NCI-H1105 treated with DMSO at 0.1 percent for 48 hours (cell line): ENCODE data around the gene SIRT3.
"Not testable (repeated sequence)": the region's sequence is repeated elsewhere in the genome, so short reads cannot be mapped to it uniquely, and the experiment has no call there.

ENCODE experiments used
- DNase-seq: peaks from one replicate; lab custom pipeline; 2025; lab: John Stamatoyannopoulos, UW

Gene SIRT3

DNA sequence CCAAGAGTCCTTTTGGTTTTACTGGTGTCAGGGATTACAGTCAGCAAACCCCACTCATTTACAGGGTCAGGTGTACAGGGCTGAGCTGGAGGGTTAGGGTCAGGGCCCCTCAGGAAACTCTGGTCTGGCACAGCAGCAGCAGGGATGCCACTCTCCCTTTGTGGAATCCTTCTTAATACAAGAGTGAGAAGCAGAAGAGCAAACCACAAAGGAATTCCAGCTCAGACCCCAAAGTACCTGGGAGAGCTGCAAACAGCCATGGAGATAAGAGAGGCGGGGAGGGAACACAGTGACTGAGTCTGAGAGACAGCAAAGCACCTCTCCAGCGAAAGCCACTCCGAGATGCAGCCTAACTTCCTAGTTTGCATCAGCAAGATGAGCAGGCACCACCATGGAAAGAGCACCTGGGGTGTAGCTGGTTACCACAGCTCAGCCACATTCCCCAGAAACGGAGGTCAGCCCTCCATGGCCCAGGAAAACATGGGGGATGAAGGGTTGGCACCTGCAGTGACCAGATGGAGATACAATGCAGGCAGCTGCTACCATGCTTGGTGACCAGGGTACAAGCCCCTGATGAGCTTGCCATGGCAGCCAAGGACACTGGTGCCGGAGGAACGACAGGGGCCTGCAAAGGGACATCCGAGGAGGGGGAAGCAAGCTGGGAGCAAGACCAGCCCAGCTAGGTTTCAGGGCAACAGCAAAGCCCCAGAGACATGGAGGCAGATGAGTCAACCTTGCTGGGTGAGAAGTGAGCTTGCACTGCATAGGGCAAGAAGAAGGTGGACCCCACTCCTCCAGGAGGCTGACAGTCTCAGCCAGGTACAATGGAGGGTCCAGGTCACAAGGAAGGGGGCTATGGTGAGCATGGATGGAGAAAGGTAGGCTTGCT lies 32.8 kb downstream of the SIRT3 start:
- no peak for DNase-seq

- no peak for DNase-seq
These were observed 33.7 kb downstream of the SIRT3 start for GRCh38 chr11:202490-202889.

DNA sequence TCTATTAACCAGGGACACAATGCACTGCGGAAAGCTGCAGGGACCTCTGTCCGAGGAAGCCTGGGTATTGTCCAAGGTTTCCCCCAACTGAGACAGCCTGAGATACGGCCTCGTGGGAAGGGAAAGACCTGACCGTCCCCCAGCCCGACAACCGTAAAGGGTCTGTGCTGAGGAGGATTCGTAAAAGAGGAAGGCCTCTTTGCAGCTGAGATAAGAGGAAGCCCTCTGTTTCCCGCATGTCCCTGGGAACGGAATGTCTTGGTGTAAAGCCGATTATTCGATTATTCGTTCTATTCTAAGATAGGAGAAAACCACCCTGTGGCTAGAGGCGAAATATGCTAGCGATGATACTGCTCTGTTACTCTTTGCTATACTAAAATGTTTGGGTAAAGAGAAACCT lies 34.2 kb downstream of the SIRT3 start:
- DNase-seq = no peak

DNA sequence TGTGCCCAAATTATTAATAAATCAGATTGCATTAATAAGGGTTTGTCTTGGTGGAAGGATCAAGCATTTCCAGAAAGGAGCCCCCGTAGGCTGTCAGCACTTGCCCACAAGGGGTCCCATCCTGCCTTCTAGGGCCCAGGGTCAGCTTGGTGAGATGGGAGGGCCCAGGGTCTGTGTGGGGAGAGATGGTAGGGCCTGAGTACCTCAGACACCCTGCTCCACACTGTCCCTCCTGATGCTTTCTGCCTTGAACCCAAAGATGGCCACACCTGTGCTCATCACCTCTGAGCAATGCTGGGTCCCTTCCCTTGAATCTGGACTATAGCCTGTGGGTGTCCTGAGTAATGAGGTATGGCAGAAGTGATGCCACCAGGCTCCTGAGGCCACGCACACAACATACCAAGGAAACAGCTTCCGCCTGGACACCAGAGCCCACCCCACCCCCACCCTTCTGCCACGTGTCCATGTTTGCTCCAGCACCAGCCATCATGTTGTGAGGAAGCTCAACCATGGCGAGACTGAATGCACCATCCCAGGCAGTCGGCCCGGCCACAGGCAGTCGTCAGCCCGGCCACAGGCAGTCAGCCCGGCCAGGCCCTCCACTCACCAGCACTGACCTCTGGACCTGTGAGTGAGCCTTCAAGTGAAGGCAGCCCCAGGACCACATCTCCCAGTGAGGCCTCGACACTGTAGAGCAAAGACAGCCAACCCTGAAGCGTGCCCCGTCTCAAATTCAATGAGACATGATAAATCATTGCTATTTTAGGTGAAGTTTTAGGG lies 35.7 kb downstream of the SIRT3 start:
- no peak for DNase-seq

- DNase-seq = no peak
These were observed 36.4 kb downstream of the SIRT3 start for GRCh38 chr11:199782-200181.

DNA sequence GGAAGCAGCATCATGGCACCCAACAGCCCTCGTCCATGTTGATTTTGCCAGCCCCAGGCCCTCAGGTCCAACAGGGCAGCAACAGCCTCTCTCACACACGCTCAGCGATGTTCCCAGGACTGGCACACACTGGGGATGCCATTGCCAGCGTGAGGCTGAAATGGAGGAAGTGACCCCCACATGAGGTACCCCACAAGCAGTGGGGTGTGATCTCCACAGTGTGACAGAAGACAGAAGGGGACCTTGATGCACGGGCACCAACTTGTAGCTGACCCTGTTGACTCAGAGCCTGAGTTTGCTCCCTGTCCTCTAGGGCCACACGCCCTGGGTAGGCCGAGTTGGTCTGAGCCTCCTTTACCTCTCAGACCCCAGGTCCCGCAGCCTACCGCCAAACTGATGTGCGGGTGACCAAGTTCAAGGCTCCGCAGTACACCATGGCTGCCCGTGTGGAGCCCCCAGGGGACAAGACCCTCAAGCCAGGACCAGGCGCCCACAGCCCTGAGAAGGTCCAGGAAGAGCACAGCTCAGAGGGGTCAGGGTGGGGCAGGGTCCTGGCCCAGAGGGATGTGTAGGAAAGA lies 37.0 kb downstream of the SIRT3 start:
- DNase-seq = no peak

DNA sequence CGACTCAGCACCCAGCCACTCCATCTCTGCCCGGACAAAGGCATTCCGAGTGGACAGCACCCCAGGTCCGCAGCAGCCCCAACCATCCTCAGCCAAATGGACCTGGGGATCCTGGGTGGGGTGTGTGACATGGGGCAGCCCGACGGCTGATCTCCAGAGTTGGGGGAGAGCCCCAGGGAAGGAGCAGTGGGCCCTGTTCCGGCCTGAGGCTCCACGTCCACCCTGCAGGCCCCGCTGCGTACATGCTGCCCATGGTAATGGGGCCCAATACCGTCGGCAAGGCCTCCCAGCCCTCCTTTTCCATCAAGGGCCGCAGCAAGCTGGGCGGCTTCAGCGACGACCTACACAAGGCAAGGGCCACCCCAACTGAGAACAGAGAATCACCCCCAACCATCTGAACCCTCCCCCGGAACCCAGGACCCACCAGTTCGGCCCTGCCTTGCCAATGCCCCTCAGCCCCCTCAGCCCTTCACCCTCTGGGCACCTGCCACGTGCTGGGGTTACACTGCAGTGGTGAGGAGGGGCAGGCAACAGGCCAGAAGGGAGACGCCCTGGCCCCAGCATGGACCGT lies 37.8 kb downstream of the SIRT3 start:
- DNase-seq = no peak

DNA sequence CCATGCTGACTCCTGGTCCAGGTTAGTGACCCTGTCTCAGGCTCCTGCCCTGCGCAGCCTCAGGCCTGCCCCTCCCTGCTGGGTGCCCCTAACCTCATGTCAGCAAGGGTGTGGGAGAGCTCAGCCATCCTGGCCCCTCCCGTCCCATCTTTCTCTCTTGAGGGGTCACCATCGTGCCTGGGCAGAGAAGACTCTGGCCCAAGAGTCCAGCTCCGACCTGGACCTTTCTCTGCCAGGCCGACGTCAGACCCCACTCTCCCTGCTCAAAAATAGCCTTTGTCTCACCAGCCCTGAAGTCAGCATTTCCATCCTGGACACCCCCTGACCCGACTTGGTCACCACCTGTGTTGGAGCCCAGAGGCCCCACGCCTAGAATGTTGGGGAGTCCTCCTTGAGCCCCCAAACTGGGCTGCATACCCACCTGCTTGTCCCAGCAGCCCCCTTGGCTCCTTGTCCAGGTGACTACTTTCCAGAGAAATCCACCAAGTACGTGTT lies 38.4 kb downstream of the SIRT3 start:
- no peak for DNase-seq

DNA sequence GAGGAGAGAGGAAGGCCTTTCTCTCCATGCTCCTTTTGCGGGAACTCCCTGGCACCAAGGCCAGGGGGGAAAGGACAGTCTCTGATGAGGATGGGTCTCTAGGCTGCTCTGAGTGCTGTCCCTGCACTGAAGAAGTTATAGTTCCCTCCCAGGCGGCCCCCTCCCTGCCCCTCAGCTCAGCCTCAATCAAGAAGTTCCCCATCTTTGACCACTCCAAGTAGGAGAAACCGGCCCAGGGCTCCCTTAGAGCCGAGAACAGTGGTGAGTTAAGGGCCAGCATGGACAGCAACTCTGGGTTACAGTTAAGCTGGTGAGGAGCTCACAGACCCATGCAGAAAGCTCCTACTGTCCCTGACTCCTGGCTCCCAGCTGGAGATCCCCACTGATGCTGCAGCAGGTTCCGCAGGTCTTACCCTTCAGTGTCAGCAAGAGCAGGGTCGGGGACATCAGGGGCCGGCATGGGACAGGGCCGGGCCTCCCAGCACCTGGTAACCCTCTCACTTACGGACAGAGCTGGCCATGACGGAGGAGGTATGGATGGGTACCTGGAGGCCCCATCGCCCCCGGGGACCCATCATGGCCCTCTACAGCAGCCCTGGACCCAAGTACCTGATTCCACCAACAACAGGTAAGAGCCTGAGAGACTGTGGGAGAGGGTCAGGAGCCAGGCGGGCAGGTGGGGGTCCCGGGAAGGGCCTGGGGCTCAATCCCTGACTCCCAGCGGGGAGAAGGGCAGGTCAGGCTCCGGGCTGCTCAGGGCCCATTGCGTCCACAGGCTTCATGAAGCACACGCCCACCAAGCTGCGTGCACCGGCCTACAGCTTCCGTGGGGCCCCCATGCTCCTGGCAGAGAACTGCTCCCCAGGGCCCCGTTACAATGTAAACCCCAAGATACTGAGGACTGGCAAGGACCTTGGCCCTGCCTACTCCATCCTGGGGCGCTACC lies 39.1 kb downstream of the SIRT3 start:
- DNase-seq = no peak

DNA sequence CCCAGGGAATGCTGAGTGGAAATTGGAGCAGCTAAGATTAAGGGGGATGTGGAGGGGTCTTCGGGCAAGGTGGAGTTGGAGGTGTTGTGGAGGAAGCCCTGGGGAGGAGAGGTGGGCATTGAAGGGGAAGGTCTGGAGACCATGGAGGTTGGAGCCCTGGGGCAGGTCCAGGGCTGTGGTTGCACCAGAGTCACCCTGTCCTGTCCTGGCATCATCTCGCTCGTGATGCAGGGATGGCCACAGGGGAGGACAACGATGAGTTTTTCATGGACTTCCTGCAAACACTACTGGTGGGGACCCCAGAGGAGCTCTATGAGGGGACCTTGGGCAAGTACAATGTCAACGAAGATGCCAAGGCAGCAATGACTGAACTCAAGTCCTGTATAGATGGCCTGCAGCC lies 42.7 kb downstream of the SIRT3 start:
- not testable (repeated sequence) for DNase-seq

GRCh38 chr11:192674-193128 lies 43.4 kb downstream of the SIRT3 start, which contains the start of gene SCGB1C1:
SCGB1C1 (plus strand) TSS chr11:193078; CDS start chr11:193100, 22 bp downstream.
- DNase-seq = not testable (repeated sequence)

DNA sequence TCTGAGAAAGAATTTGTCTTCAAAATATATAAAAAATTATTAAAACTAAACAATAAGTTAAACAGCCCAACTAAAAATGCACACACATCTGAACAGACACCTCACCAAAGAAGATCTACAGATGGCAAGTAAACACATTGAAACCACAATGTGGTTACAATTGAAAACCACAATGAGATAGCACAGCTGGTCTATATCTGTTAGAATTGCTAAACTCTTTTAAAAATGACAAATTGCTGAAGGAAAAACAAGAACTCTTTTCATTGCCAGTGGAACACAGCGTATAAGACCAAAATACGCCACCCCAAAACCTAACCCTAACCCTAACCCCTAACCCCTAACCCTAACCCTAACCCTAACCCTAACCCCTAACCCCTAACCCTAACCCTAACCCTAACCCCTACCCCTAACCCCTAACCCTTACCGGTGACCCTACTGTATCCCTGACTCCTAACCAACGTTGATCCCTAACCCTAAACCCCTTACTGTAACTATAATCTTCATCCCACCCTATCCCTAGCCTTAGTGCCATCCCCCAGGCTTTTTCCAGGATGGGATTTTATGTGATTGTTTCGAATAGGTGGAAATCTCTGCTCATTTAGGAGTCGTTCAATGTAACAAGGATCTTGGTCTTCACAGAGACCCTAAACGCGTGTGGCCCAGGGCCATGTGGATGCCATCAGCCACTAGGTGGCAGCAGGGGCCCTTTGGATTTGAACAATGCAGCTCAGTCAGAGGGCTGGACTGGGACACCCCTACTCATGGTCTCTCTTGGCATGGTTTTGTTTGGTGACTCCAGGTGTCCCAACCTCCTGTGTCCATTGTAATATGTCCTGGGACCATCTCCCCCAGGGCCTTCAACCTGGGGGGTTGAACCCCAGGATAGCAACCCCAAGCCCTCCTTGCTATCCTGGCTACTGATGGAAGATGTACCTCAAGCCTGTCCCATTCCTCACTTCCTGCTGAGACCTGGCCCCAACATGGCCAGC lies 44.4 kb downstream of the SIRT3 start:
- DNase-seq = not testable (repeated sequence)

DNA sequence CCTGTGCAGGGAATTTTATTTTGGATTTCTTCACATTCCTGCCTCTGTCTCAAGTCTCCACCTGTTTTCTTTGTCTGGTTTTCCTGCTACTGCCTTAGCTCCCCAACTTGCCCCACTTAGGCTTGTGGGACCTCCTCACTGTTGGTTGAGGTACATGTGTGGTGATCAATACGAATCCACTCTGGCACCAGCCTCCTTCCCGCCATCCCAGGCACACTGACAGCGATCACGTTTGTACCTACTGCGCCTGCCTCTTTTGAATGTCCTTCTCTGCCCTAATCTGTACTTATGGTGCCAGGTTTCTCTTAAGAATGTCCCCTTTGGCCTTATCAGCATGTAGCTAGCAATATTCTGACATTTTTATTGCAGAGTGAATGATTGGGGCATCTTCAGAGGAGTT lies 45.6 kb downstream of the SIRT3 start:
- not testable (repeated sequence) for DNase-seq

DNA sequence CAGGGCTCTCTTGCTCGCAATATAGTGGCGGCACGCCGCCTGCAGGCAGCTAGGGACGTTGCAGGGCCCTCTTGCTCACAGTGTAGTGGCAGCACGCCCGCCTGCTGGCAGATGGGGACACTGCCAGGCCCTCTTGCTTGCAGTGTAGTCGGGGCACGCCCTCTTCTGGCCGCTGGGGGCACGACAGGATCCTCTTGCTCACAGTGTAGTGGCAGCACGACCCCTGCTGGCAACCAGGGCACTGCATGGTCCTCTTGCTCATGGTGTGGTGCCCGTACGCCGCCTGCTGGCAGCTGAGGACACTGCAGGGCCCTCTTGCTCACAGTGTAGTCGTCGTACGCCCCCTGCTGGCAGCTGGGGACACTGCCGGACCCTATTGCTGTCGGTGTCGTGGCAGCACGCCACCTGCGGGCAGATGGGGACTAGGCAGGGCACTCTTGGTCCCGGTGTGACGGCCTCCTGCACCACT lies 46.3 kb downstream of the SIRT3 start:
- DNase-seq = not testable (repeated sequence)

DNA sequence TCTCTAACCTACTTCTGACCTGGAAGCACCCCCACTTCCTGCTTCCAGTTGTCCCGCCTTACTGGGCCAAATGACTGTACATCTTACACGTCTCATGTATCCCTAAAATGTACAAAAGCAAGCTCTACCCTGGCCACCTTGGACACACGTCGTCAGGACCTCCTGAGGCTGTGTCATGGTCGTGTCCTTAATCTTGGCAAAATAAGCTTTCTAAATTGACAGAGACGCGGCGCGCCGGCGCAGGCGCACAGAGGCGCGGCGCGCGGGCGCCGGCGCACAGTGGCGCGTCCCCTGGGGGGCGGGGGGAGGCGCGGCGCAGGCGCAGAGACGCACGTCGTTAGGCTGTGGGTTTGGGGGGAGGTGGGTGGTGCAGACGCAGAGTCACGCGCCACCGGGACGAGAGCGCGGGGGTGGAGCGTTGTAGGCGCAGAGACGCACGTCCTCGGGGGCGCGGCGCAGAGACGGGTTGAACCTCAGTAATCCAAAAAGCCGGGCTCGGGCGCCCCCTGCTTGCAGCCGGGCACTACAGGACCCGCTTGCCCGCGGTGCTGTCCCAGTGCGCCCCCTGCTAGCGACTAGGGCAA lies 46.9 kb downstream of the SIRT3 start:
- DNase-seq = not testable (repeated sequence)

- not testable (repeated sequence) for DNase-seq
These were observed 55.9 kb downstream of the SIRT3 start for GRCh38 chr11:180242-180641.
